GM12878 (cell line): Measurements from ENCODE around the gene ADIPOQ. TPM values are rescaled to one million over a fixed set of nuclear protein-coding genes. Genes with fewer than 3 reads are reported as not detected.

ENCODE experiments used
- ATAC-seq: fragments of 200-7000 bp; cut with Tn5 transposase; 3 replicates; pipeline ENCODE4 v1.9.1; 2020; ENCODE audit warnings: mild to moderate bottlenecking, moderate library complexity
- BruUV-seq: library from RNA; stranded (reverse); fragments of 400-500 nt; replicated peaks from 2 replicates; lab custom pipeline; 2021; lab: Mats Ljungman, UMichigan
- CTCF ChIA-PET: fragments of 300-600 bp; sonication (Branson Sonifier 250); formaldehyde crosslinking; extraction: SDS; loops from one replicate; lab custom pipeline; 2021; ENCODE audit warnings: inconsistent platforms; lab: Yijun Ruan, JAX
- POLR2A ChIA-PET: fragments of 350-600 bp; formaldehyde crosslinking; extraction: SDS; loops from one replicate; lab custom pipeline; 2021; ENCODE audit warnings: inconsistent platforms; lab: Charles Lee
- RAD21 ChIA-PET: fragments of 300-600 bp; sonication (Branson Sonifier 250); formaldehyde crosslinking; loops from one replicate; lab custom pipeline; 2023; ENCODE audit warnings: antibody characterized with exemption; ENCODE audit not compliant: unreplicated experiment; lab: Charles Lee
- SMC1A ChIA-PET: fragments of 300-600 bp; sonication (Branson Sonifier 250); formaldehyde crosslinking; loops from one replicate; lab custom pipeline; 2023; ENCODE audit not compliant: unreplicated experiment, uncharacterized antibody; lab: Charles Lee
- DNase-seq: peaks from one replicate; pipeline ENCODE4 v3.0.0-alpha.2; 2011; ENCODE audit warnings: low read depth, low spot score
- FAIRE-seq: peaks from 3 replicates; lab custom pipeline; 2011; peaks lifted over from hg19 to GRCh38; lab: Jason Lieb, UNC
- H2AFZ ChIP-seq: 2 replicates; pipeline ENCODE4 v1.6.0; 2011; ENCODE audit warnings: low read depth, low read length, control low read depth; ENCODE audit not compliant: control insufficient read depth
- H3K27ac ChIP-seq: 2 replicates; pipeline ENCODE4 v1.5.1; 2011; ENCODE audit warnings: control low read depth; ENCODE audit not compliant: control insufficient read depth, insufficient read depth
- H3K27me3 ChIP-seq, 2 experiments: replicated peaks in 1 of 2; 2 replicates each; pipeline versions ENCODE4 v1.6.0 to v1.6.1; 2011; ENCODE audit warnings: low read length in 1 of 2; ENCODE audit not compliant: control insufficient read depth in 2 of 2, insufficient read depth in 2 of 2
- H3K36me3 ChIP-seq, 2 experiments: 2 replicates each; pipeline ENCODE4 v1.5.1; 2011; ENCODE audit warnings: low read length in 1 of 2; ENCODE audit not compliant: control insufficient read depth in 2 of 2, insufficient read depth in 2 of 2
- H3K4me1 ChIP-seq: 2 replicates; pipeline ENCODE4 v1.6.1; 2011; ENCODE audit warnings: mild to moderate bottlenecking, low read length, moderate library complexity, mixed read lengths; ENCODE audit not compliant: control insufficient read depth, insufficient read depth
- H3K4me2 ChIP-seq: 2 replicates; pipeline ENCODE4 v1.6.0; 2011; ENCODE audit warnings: control low read depth; ENCODE audit not compliant: control insufficient read depth, insufficient read depth
- H3K4me3 ChIP-seq: fragments of 200-600 bp; sonication (generic); 2 replicates; pipeline ENCODE4 v1.5.1; 2016
- H3K79me2 ChIP-seq: 2 replicates; pipeline ENCODE4 v1.6.0; 2011; ENCODE audit warnings: low read length; ENCODE audit not compliant: control insufficient read depth, insufficient read depth
- H3K9ac ChIP-seq: 2 replicates; pipeline ENCODE4 v1.8.0; 2011; ENCODE audit warnings: low read length, control low read depth, mixed read lengths; ENCODE audit not compliant: control insufficient read depth, insufficient read depth
- H3K9me3 ChIP-seq: replicated peaks from 3 replicates; pipeline ENCODE4 v1.5.1; 2011; ENCODE audit warnings: mild to moderate bottlenecking, low read length; ENCODE audit not compliant: control insufficient read depth, insufficient read depth
- H4K20me1 ChIP-seq: 2 replicates; pipeline ENCODE4 v1.6.0; 2011; ENCODE audit not compliant: control insufficient read depth, insufficient read depth
- ATF7 ChIP-seq: fragments of 450-650 bp; IDR thresholded peaks from 2 replicates; pipeline ENCODE4 v1.6.1; 2016; ENCODE audit warnings: low read depth, mild to moderate bottlenecking
- BACH1 ChIP-seq: fragments of 450-650 bp; IDR thresholded peaks from 2 replicates; pipeline ENCODE4 v1.6.1; 2017; ENCODE audit warnings: mild to moderate bottlenecking, borderline replicate concordance
- CBX5 ChIP-seq: sonication (generic); IDR thresholded peaks from 2 replicates; pipeline ENCODE4 v1.6.1; 2016; ENCODE audit warnings: low read depth, moderate library complexity, mild to moderate bottlenecking, inconsistent platforms
- CEBPB ChIP-seq, 2 experiments: fragments of 150-350 bp in 1 of 2; IDR thresholded peaks; 2 replicates each; pipeline ENCODE4 v1.6.1; 2012 to 2014; ENCODE audit warnings: low read depth in 2 of 2, low read length in 2 of 2, borderline replicate concordance in 1 of 2, inconsistent platforms in 1 of 2
- NFIC ChIP-seq: IDR thresholded peaks from 2 replicates; pipeline ENCODE4 v1.6.1; 2012; ENCODE audit warnings: low read depth, mild to moderate bottlenecking, inconsistent platforms, low read length, moderate library complexity
- NR2C2 ChIP-seq: IDR thresholded peaks from 2 replicates; pipeline ENCODE4 v1.6.1; 2011; ENCODE audit warnings: borderline replicate concordance, low read depth; ENCODE audit not compliant: control insufficient read depth, insufficient read length
- POLR2A ChIP-seq: IDR thresholded peaks from 2 replicates; pipeline ENCODE4 v1.6.1; 2011; ENCODE audit warnings: low read depth, mild to moderate bottlenecking, low read length
- RELA ChIP-seq: fragments of 450-650 bp; IDR thresholded peaks from 2 replicates; pipeline ENCODE4 v1.8.0; 2014; ENCODE audit warnings: borderline replicate concordance; ENCODE audit not compliant: partially characterized antibody
- RUNX3 ChIP-seq: IDR thresholded peaks from 2 replicates; pipeline ENCODE4 v1.6.1; 2012; ENCODE audit warnings: low read length, inconsistent platforms
- TAF1 ChIP-seq: IDR thresholded peaks from 2 replicates; pipeline ENCODE4 v1.6.1; 2011; ENCODE audit warnings: mild to moderate bottlenecking, low read depth, low read length, borderline replicate concordance
- WGBS: methylation state at CpG from one replicate; pipeline ENCODE4 v1.1.6; 2016; ENCODE audit warnings: low lambda C conversion rate; ENCODE audit not compliant: insufficient replicate concordance, insufficient coverage; ENCODE audit errors: missing lambda C conversion rate; 5-methylcytosine and 5-hydroxymethylcytosine counted together
- in situ Hi-C: fragments of 300-500 bp; cut with MboI; formaldehyde crosslinking; loops from 9 replicates; pipeline ENCODE4 v1.14.3; 2018; ENCODE audit warnings: mixed read lengths
- intact Hi-C: fragments of 100-400 bp; cut with micrococcal nuclease; formaldehyde crosslinking; loops from one replicate; pipeline ENCODE4 v1.14.2; 2022; ENCODE audit not compliant: unreplicated experiment
- polyA plus RNA-seq, 11 experiments: library from polyadenylated mRNA; depleted of rRNA in 4 of 11; unstranded in 6 of 11; stranded (reverse) in 5 of 11; fragments of >200 nt; fragmentation: Nextera tagmentation in 4 of 11; fragmentation: Illumina TruSeq in 1 of 11; extraction: Ambion mirVana in 4 of 11; extraction: Trizol in 1 of 11; gene quantifications; 1 replicate in 1 of 11; 2 replicates in 10 of 11; pipeline versions ENCODE4 v1.2.1 to v1.2.3, GENCODE V29; 2011 to 2016; ENCODE audit warnings: inconsistent platforms in 2 of 11, missing spikeins in 2 of 11, low read depth in 1 of 11
- total RNA-seq, 4 experiments: library from RNA; depleted of rRNA in 3 of 4; stranded (reverse); fragments of >200 nt in 3 of 4; fragmentation: Illumina TruSeq in 1 of 4; extraction: Trizol in 1 of 4; gene quantifications; 2 replicates each; pipeline versions ENCODE4 v1.2.1 to v1.2.3, GENCODE V29; 2013 to 2021
- TF ChIP-seq, protein P1 (sequence below): fragments of 450-650 bp; IDR thresholded peaks from 2 replicates; pipeline ENCODE4 v1.6.1; 2018; ENCODE audit warnings: borderline replicate concordance, mild to moderate bottlenecking; ENCODE audit not compliant: partially characterized antibody

The ADIPOQ gene
- total and polyA plus RNA-seq, 10 of the 15 experiments (the other 5 are each of a cell fraction or from before 2014, with no cell fraction given), result not detected

DNA sequence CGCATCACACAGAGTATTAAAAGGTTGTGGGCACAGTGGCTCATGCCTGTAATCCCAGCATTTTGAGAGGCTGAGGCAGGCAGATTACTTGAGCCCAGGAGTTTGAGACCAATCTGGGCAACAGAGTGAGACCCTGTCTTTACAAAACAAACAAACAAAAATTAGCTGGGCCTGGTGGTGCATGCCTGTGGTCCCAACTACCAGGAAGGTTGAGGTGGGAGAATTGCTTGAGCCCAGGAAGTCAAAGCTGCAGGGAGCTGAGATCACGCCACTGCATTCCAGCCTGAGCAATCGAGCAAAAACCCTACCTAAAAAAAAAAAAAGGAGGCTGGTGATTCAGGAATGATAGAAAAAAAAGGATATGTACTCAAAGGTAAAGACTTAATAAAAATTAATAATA, 59.6 kb downstream of the ADIPOQ start:
- H3K4me1 ChIP-seq, result no peaks in the 10 kb centered on the region
- H3K27me3 ChIP-seq, result no peaks in the 10 kb centered on the region
- in situ Hi-C loops, result no loop called here
- no peaks in the 10 kb centered on the region for H3K36me3 ChIP-seq
- H3K4me2 ChIP-seq, result no peak overlapping the region
- no TSS peak for BruUV-seq
- no peak overlapping the region for H3K4me3 ChIP-seq
- no peak overlapping the region for H2AFZ ChIP-seq
- ATAC-seq (no peak), DNase-seq (no peak)
- RAD21 ChIA-PET, result no interaction called here
- CTCF ChIA-PET, result no interaction called here
- H3K79me2 ChIP-seq, result no peaks in the 10 kb centered on the region
- H4K20me1 ChIP-seq, result no peaks in the 10 kb centered on the region
- SMC1A ChIA-PET, result no interaction called here
- intact Hi-C loops, result no loop called here
- no peaks in the 10 kb centered on the region for H3K9me3 ChIP-seq
- POLR2A ChIA-PET, result no interaction called here
- WGBS, result 78% methylated on average over 3 of the region's 3 CpGs
- H3K9ac ChIP-seq, result no peak overlapping the region
- no peak for TF ChIP-seq RELA
- TF ChIP-seq RUNX3, result no peak
- TF ChIP-seq NFIC, result no peak
- no peak for TF ChIP-seq CEBPB (IDR thresholded peaks at IDR 0.05; ENCODE audit: borderline replicate concordance in 1 of 2, low read depth in 2 of 2, low read length in 2 of 2)
- no peak for TF ChIP-seq CBX5
- no peak for TF ChIP-seq TAF1
- TF ChIP-seq BACH1, result no peak
- no peak for TF ChIP-seq POLR2A
- no peak for TF ChIP-seq NR2C2
- TF ChIP-seq ATF7, result no peak
- TF ChIP-seq, protein P1, sequence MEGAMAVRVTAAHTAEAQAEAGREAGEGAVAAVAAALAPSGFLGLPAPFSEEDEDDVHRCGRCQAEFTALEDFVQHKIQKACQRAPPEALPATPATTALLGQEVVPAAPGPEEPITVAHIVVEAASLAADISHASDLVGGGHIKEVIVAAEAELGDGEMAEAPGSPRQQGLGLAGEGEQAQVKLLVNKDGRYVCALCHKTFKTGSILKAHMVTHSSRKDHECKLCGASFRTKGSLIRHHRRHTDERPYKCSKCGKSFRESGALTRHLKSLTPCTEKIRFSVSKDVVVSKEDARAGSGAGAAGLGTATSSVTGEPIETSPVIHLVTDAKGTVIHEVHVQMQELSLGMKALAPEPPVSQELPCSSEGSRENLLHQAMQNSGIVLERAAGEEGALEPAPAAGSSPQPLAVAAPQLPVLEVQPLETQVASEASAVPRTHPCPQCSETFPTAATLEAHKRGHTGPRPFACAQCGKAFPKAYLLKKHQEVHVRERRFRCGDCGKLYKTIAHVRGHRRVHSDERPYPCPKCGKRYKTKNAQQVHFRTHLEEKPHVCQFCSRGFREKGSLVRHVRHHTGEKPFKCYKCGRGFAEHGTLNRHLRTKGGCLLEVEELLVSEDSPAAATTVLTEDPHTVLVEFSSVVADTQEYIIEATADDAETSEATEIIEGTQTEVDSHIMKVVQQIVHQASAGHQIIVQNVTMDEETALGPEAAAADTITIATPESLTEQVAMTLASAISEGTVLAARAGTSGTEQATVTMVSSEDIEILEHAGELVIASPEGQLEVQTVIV, result no peak
- TF ChIP-seq, all 136 proteins: peak for 0
- FAIRE-seq, result no peak
- H3K27ac ChIP-seq, result no peak overlapping the region
